Subcutaneous abdominal adipose tissue (tissue), 5 donors: ENCODE data around the gene SPAG9.
"Not testable (repeated sequence)": the region's sequence is repeated elsewhere in the genome, so short reads cannot be mapped to it uniquely, and the experiment has no call there.

Experiments used
- H3K27ac ChIP-seq: one replicate; pipeline ENCODE4 v1.7.0; 2013; ENCODE audit warnings: low read depth, mild to moderate bottlenecking, inconsistent platforms, low read length, moderate library complexity
- H3K27me3 ChIP-seq, 5 donors: one replicate each; pipeline ENCODE4 v1.7.0; 2013; ENCODE audit warnings: low read length in 5 of 5, inconsistent platforms in 1 of 5; ENCODE audit not compliant: control insufficient read depth in 5 of 5, insufficient read depth in 4 of 5
- H3K36me3 ChIP-seq, 5 donors: one replicate each; pipeline ENCODE4 v1.7.0; 2013; ENCODE audit warnings: low read length in 5 of 5; ENCODE audit not compliant: control insufficient read depth in 5 of 5, insufficient read depth in 5 of 5
- H3K4me1 ChIP-seq, 5 donors: one replicate each; pipeline ENCODE4 v1.7.0; 2013; ENCODE audit warnings: low read length in 5 of 5, mild to moderate bottlenecking in 3 of 5, moderate library complexity in 1 of 5; ENCODE audit not compliant: control insufficient read depth in 5 of 5, insufficient read depth in 5 of 5
- H3K4me3 ChIP-seq, 5 donors: one replicate each; pipeline ENCODE4 v1.7.0; 2013; ENCODE audit warnings: low read length in 5 of 5, low read depth in 1 of 5
- H3K9ac ChIP-seq, 5 donors: one replicate each; pipeline ENCODE4 v1.7.0; 2013; ENCODE audit warnings: low read length in 5 of 5, mild to moderate bottlenecking in 4 of 5, moderate library complexity in 3 of 5
- H3K9me3 ChIP-seq, 5 donors: one replicate each; pipeline ENCODE4 v1.7.0; 2013; ENCODE audit warnings: low read length in 5 of 5; ENCODE audit not compliant: control insufficient read depth in 5 of 5
- donor health status: healthy.
- donor health status: healthy.
- donor health status: healthy.
- donor health status: healthy.
- donor health status: healthy.

Gene SPAG9

DNA sequence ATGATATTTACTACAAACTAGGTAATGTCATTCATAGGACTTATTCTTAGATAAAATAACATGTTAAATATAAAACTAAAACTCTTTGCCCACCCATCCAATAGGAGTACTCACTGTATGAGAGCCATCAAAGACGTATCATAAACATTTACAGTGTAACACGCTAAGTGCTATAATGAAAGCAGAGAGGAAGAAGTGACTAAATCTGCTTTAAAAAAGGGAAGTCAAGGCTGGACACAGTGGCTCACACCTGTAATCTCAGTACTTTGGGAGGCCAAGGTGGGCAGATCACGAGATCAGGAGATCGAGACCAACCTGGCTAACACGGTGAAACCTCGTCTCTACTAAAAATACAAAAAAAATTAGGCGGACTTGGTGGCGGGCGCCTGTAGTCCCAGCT, 32.4 kb downstream of the SPAG9 start:
- no peaks in the 10 kb centered on the region for H3K27me3 ChIP-seq
- no peak overlapping the region for H3K9ac ChIP-seq
- no peaks in the 10 kb centered on the region for H3K9me3 ChIP-seq
- H3K36me3 ChIP-seq: no peaks in the 10 kb centered on the region
- no peak overlapping the region for H3K4me3 ChIP-seq
- H3K27ac ChIP-seq: no peak overlapping the region
- H3K4me1 ChIP-seq: peaks cover 0 to 12% (median 6%) of the 10 kb centered on the region in 5 donors

DNA sequence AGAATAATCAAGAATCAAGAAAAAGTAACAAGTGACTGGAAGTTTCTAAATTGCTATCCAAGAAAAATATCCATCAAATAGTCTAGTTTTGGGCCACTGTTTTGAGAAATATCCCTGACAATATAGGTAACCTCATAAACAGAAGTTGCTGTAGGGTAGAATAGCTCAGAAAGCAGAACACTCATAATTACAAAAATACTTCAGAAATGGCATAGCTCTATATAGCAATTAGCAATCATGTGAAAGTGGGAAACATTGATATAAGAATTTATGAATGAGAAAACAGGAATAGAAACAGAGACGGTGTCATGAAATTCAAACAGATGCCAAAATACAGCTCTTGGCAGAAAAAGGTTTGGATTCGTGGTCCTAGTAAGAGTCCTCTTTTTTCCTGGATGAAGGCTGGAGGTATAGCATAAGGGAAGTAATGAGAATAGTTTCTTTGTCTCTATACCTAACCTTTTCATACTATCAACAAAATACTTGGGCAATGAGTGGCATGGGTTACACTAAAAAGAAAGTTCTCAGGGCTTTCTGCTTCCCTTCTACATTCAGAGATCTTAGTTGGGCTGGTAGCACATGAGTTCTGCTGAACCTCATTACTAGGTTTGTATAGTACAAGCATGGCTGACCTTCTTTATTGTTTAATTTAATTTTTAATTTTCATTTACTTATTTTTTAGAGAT, 33.5 kb downstream of the SPAG9 start:
- Histone ChIP-seq H3K27me3 (no peaks in the 10 kb centered on the region), H3K4me1 (peaks cover 0 to 12% (median 6%) of the 10 kb centered on the region in 5 donors)

DNA sequence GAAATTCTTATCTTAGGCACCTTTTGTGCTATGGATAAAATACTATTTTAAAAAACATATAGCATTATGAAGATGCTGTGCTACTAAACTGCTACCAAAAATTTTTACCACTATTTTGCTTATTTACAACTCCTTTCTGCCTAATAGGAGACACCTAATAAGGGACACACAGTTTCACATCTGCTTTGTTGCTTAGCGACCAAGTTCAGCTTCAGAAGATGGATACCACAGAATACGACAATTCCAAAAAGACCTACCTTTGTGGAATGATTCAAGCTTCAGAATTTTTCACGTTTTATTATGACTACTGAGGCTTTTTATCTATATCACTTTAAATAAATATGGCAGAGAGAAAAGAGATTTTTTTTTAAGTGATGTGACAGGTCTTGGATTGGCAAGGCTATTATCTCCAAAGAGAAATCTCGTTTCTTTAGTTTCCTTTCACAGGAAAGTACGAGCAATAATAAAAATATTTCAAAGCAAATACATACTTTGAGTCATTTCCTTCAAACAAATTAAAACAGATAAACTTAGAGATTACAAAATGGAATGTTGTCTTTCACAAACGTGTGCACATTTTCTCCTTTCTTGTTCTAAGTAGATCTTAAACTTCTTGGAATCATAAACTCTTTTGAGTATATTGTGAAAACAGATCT, 35.4 kb downstream of the SPAG9 start:
- H3K27me3 ChIP-seq: no peaks in the 10 kb centered on the region
- no peaks in the 10 kb centered on the region for H3K9me3 ChIP-seq
- H3K27ac ChIP-seq: no peak overlapping the region
- H3K36me3 ChIP-seq: no peaks in the 10 kb centered on the region
- H3K4me3 ChIP-seq: no peak overlapping the region
- no peak overlapping the region for H3K9ac ChIP-seq
- H3K4me1 ChIP-seq: peaks cover 0 to 6% (median 0%) of the 10 kb centered on the region in 5 donors

More for the DNA sequence above, 33.5 kb downstream of the SPAG9 start:
- H3K4me3 ChIP-seq: no peak overlapping the region
- H3K9ac ChIP-seq: no peak overlapping the region
- no peak overlapping the region for H3K27ac ChIP-seq
- H3K36me3 ChIP-seq: no peaks in the 10 kb centered on the region
- H3K9me3 ChIP-seq: no peaks in the 10 kb centered on the region

DNA sequence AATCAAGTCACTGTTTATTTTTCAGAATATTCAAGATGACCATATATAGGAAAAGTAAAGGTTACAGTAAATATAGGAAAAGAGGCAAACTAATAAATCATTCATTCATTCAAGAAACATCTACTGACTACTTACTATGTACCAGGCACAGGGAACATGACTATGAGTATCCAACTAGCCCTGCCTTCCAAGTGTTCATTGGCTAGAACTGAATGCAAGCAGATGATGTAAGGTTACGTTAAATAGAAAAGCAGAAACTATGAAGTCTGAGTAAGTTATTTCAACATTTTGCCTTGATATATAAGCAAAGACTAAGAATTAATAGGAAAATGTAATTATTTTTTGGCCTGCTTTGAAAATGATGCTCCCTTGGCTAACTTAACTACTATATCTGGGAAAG, 36.7 kb downstream of the SPAG9 start:
- Histone ChIP-seq H3K9me3 (no peaks in the 10 kb centered on the region), H3K27me3 (no peaks in the 10 kb centered on the region), H3K9ac (no peak overlapping the region), H3K4me1 (peaks cover 0 to 6% (median 0%) of the 10 kb centered on the region in 5 donors), H3K27ac (no peak overlapping the region), H3K36me3 (peaks cover under 1 to 5% (median 4%) of the 10 kb centered on the region in 5 donors), H3K4me3 (no peak overlapping the region)

DNA sequence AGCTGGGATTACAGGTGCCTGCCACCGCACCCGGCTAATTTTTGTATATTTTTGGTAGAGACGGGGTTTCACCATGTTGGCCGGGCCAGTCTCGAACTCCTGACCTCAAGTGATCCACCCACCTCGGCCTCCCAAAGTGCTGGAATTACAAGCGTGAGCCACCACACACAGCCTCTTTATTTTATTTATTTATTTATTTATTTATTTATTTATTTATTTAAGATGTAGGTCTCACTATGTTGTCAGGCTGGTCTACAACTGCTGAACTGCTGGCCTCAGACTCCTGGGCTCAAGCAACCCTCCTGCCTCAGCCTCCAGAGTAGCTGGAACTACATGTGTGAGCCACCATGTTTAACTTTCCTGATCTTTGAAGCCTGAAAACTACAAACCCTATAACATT, 37.3 kb downstream of the SPAG9 start:
- not testable (repeated sequence) for H3K27me3 ChIP-seq, H3K27ac ChIP-seq, H3K9ac ChIP-seq, H3K4me1 ChIP-seq, H3K36me3 ChIP-seq, H3K9me3 ChIP-seq, H3K4me3 ChIP-seq

DNA sequence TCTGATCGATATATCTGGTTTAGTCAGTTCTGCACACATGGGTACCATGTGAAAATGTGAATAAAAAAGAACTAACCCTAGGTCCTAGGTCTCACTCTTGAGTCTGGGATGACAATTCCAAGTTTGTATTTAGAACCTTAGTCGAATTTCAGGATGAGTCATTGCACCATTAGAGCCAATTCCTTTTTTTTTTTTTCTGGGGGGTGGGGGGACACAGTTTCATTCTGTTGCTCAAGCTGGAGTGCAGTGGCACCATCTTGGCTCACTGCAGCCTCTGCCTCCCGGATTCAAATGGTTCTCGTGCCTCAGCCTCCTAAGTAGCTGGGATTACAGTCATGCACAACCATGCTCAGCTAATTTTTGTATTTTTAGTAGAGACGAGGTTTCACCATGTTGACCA, 41.6 kb downstream of the SPAG9 start:
- no peaks in the 10 kb centered on the region for H3K9me3 ChIP-seq
- no peaks in the 10 kb centered on the region for H3K4me1 ChIP-seq
- H3K36me3 ChIP-seq: peaks cover 11 to 26% (median 23%) of the 10 kb centered on the region in 5 donors
- H3K4me3 ChIP-seq: no peak overlapping the region
- no peak overlapping the region for H3K9ac ChIP-seq
- no peak overlapping the region for H3K27ac ChIP-seq
- no peaks in the 10 kb centered on the region for H3K27me3 ChIP-seq

DNA sequence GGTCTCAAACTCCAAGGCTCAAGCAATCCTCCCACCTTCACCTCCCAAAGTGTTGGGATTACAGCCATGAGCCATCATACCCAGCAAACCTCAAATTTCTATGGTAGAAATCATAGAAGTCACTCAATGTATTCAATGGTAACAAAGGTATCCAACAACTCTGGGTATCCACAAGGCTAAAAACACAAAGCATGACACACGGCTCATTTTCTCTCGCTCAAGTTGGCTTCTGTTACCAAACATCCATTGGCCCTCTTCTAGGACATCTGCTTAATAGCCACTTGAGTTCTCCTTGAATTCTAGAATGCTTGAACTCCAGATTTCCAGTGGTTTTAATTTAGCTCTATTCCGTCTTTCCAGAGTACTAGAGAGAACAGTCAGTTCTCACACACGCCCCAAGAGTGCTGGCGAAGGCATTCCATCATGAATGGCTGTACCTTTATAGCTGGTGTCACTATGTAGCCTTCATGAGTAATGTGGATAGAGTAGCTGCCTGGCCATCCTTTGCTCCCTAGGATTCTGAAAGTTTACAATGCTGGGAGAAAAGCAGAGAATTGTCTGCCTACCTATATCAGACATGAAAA, 42.6 kb downstream of the SPAG9 start:
- H3K9ac ChIP-seq: no peak overlapping the region
- no peak overlapping the region for H3K4me3 ChIP-seq
- H3K4me1 ChIP-seq: no peaks in the 10 kb centered on the region
- H3K36me3 ChIP-seq: peaks cover 11 to 26% (median 23%) of the 10 kb centered on the region in 5 donors
- no peak overlapping the region for H3K27ac ChIP-seq
- H3K9me3 ChIP-seq: no peaks in the 10 kb centered on the region
- no peaks in the 10 kb centered on the region for H3K27me3 ChIP-seq

DNA sequence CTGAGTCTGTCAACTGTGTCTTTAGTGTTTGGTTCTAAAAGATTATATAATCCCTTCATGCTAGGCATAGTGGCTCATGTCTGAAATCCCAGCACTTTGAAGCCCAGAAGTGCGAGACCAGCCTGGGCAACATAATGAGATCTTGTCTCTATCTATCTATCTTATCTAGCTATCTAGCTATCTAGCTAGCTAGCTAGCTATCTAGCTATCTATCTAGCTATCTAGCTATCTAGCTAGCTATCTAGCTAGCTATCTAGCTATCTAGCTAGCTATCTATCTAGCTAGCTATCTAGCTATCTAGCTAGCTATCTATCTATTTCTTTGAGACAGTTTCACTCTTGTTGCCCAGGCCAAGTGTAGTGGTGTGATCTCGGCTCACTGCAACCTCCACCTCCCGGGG, 43.8 kb downstream of the SPAG9 start:
- Histone ChIP-seq H3K27me3 (no peaks in the 10 kb centered on the region), H3K9ac (no peak overlapping the region), H3K4me3 (no peak overlapping the region), H3K9me3 (no peaks in the 10 kb centered on the region), H3K36me3 (peaks cover 11 to 26% (median 23%) of the 10 kb centered on the region in 5 donors), H3K4me1 (no peaks in the 10 kb centered on the region), H3K27ac (no peak overlapping the region)

DNA sequence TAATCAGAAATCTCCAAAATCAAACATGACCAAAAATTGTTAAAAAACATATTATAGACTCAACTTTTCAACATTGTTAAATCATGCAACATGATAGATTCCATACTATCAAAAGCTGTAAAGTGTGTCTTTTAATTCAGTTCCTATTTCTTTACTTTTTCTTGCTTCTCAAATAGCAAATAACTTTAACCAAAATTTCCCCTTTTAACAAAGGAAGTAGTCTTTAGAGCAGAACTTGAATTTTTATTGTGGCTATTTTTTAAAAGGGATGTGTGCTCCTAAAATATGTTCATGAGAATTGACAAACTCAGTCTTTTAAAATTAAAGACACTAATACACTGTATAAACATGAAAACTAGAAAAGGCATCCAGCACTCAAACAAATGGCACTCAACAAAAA, 49.1 kb downstream of the SPAG9 start:
- Histone ChIP-seq H3K4me1 (peaks cover 0 to 2% (median 0%) of the 10 kb centered on the region in 5 donors), H3K27ac (no peak overlapping the region), H3K4me3 (no peak overlapping the region), H3K9me3 (no peaks in the 10 kb centered on the region), H3K36me3 (peaks cover 0 to 3% (median 1%) of the 10 kb centered on the region in 5 donors), H3K9ac (no peak overlapping the region), H3K27me3 (no peaks in the 10 kb centered on the region)

DNA sequence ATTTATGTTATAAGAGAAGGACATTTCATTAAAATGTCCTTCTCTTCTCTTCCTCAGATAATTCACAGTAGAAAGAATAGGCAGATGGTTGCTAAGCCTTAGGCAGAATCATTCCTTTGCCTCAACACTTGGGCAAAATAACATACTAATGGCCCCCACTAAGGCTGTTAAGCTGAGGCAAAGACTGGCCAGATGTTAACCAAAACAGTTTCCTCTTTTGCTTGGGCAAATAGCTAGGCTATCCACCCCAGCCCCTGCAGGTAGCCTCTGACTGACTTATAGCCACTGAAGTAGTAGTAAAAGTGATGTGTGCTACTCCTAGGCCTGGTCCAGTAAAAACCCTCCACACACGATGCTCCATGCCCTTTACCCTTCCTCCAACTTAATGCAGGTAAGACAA, 55.2 kb downstream of the SPAG9 start:
- peaks cover 0 to 2% (median 0%) of the 10 kb centered on the region in 5 donors for H3K4me1 ChIP-seq
- no peak overlapping the region for H3K27ac ChIP-seq
- H3K4me3 ChIP-seq: no peak overlapping the region
- H3K9me3 ChIP-seq: no peaks in the 10 kb centered on the region
- H3K27me3 ChIP-seq: no peaks in the 10 kb centered on the region
- H3K9ac ChIP-seq: no peak overlapping the region
- H3K36me3 ChIP-seq: no peaks in the 10 kb centered on the region
